Measurements from ENCODE around the gene BHMT.
"Not testable (repeated sequence)": the region's sequence is repeated elsewhere in the genome, so short reads cannot be mapped to it uniquely, and the experiment has no call there.

BHMT gene

GRCh38 chr5:79112703-79113058 is 1.1 kb downstream of the BHMT start:
- no peak for DNase-seq

GRCh38 chr5:79119486-79119885 is 7.9 kb downstream of the BHMT start:
- no peak for DNase-seq

GRCh38 chr5:79120221-79120620 is 8.6 kb downstream of the BHMT start:
- DNase-seq: no peak

GRCh38 chr5:79122973-79123372 is 11.4 kb downstream of the BHMT start:
- DNase-seq: no peak

- no peak for DNase-seq
Measured at GRCh38 chr5:79124607-79125006, 13.0 kb downstream of the BHMT start.

- DNase-seq: no peak
Measured at GRCh38 chr5:79130781-79131180, 19.2 kb downstream of the BHMT start.

GRCh38 chr5:79133121-79133656 is 21.6 kb downstream of the BHMT start:
- DNase-seq: no peak

- peak; percentile 75 for DNase-seq
Measured at GRCh38 chr5:79133657-79134451, 22.2 kb downstream of the BHMT start.

- no peak for DNase-seq
Measured at GRCh38 chr5:79135790-79136553, 24.4 kb downstream of the BHMT start.

GRCh38 chr5:79136618-79137017 is 25.0 kb downstream of the BHMT start:
- no peak for DNase-seq

- no peak for DNase-seq
Measured at GRCh38 chr5:79140553-79140952, 28.9 kb downstream of the BHMT start.

GRCh38 chr5:79143684-79144379 is 32.2 kb downstream of the BHMT start:
- DNase-seq: no peak

GRCh38 chr5:79147076-79147475 is 35.5 kb downstream of the BHMT start:
- DNase-seq: no peak

- no peak for DNase-seq
Measured at GRCh38 chr5:79149433-79149832, 37.8 kb downstream of the BHMT start.

- no peak for DNase-seq
Measured at GRCh38 chr5:79151942-79152671, 40.5 kb downstream of the BHMT start.

GRCh38 chr5:79157305-79157704 is 45.7 kb downstream of the BHMT start:
- no peak for DNase-seq

- not testable (repeated sequence) for DNase-seq
Measured at GRCh38 chr5:79161647-79162046, 50.0 kb downstream of the BHMT start.

GRCh38 chr5:79168031-79168430 is 56.4 kb downstream of the BHMT start:
- DNase-seq: no peak

GRCh38 chr5:79170661-79171060 is 59.1 kb downstream of the BHMT start:
- DNase-seq: no peak

GRCh38 chr5:79171635-79172245 is 60.1 kb downstream of the BHMT start:
- DNase-seq: no peak

- no peak for DNase-seq
Measured at GRCh38 chr5:79172269-79172668, 60.7 kb downstream of the BHMT start.

GRCh38 chr5:79173626-79174025 is 62.0 kb downstream of the BHMT start:
- no peak for DNase-seq
